HG03196 (cell line): ENCODE data around the gene PPP6R1.
"Not testable (repeated sequence)": the region's sequence is repeated elsewhere in the genome, so short reads cannot be mapped to it uniquely, and the experiment has no call there.

ENCODE experiments used
- ATAC-seq: cut with Tn5 transposase; IDR thresholded peaks from one replicate; pipeline ENCODE4 v1.9.1; 2021; ENCODE audit not compliant: unreplicated experiment

Gene PPP6R1

DNA sequence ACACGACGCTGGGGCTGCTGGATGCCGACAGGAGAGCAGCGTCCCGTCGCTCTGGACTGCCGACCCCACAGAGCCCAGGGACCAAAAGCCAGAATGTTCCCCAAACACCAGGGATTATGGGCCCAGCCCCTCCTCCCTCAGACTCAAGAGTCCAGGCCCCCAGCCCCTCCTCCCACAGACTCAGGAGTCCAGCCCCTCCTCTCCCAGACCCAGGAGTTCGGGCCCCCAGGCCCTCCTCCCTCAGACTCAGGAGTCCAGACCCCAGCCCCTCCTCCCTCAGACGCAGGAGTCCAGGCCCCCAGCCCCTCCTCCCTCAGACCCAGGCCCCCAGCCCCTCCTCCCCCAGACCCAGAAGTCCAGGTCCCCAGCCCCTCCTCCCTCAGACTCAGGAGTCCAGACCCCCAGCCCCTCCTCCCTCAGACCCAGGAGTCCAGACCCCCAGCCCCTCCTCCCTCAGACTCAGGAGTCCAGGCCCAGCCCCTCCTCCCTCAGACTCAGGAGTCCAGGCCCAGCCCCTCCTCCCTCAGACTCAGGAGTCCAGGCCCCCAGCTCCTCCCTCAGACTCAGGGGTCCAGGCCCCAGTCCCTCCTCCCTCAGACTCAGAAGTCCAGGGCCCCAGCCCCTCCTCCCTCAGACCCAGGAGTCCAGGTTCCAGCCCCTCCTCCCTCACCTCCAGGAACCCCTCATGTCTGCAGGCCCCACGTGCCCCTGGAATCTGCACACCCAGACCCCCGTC, 34.0 kb downstream of the PPP6R1 start:
- not testable (repeated sequence) for ATAC-seq

DNA sequence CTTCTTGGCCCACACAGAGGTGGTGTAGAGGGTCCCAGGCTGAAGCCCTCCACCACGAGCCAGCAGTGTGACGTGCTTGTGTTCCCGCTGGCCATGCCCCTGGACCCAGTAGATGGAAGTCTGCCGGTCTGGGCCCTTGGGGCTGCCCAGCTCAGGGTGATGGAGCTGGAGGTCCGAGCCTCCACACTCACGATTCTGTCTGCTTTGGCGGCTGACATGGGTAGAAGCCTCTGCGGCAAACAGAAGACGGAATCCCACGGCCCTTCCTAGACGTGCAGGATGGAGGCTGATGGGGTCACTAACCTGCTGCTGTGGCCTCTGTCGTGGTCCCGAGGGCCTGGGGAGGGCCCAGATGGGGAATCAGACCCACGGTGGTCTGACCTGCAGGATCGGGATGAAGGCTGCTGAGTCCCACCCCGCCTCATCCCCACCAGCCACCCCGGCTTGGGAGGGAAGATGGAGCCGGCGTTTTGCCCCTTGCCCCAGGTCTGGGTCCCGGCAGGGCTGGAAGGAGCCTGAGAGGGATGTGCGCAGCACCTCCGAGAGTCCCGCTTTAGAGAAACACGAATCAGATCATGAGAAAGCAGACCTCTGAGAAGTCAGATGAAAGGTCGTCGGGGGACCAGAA, 34.7 kb downstream of the PPP6R1 start:
- no peak for ATAC-seq

DNA sequence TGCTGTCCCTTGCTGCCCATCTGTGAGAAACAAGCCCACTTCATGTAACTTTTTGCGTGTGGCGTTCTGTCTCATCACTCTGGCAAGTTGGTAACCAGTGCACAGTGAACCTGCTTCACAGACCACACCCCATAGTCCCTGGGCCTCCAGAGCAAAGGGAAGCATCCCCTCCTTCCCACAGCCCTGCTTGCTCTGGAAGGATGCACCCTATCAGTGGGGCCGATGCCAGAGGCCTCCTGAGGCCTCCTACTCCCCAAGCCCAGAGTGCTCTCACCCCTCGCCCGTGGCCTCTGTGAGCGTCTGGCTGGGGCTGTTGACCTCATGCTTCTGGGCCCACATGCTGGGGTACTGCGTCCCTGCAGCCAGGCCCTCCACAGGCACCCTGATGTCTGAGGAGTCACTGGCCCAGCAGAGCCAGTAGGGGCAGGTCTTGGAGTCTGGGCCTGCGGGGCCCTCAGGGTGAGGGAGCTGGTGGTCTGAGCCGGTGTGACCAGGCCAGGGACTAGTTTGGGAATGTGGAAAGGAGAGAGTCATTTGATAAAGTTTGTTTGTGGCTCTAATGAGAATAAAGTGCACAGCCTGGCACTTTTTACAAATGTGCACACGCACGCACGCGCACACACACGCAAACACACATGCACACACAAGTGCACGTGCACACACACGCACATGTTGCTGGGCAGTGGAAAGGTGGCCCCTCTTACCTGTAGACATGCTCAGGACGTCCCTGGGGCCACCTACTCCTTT, 35.4 kb downstream of the PPP6R1 start:
- no peak for ATAC-seq

DNA sequence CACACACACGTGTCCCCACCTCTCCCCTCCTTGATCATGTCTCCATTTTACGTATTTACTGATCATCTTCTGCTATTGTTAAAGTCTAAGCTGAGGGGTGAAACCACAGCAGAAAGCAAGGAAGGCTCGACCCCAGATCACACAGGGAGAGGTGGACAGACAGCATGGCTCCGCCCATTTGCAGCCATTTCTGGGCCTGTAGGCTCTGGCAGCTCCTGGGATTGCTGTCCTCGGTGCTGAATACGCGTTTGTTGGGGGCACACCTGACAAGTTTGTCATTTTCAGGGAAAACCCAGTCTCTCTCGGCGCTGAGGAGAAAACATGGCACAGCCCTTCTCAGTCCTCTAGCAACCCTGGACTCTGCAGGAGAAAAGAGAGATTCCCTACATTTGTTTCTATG, 38.3 kb downstream of the PPP6R1 start:
- no peak for ATAC-seq

DNA sequence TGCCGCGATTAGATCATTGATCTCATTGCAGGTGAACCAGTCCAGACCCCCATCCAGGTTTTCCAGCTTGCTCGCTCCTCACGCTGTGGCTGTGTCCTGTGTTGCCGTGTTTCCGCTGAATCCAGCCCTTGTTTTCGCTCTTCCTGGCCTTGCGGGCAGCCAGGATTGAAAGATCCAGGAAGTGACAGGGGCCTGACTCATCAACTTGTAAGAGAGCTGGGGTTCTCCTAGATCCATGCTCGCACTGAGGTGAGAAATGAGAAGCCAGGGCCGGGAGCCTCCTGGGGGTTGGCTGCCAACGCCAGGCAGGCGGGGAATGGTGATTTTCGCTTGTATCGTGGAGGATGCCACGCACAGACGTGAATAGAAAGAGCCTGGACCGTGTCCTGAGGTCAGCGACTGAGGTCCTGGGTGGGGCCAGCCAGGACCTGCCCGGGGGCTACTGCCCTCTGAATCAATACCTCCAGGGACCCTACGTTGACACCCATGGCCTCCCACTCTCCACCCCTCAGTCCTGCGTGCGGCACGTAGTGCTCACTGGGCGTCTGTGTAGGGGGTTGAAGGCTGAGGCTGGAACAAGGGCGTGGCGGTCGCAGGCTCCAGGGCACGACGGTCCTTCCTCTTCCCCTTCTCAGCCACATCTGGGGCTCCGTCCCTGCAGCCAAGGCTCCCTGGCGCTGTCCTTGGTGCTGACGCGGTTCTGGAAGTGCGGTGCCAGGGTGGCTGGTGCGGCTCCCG, 42.2 kb downstream of the PPP6R1 start:
- ATAC-seq = no peak

DNA sequence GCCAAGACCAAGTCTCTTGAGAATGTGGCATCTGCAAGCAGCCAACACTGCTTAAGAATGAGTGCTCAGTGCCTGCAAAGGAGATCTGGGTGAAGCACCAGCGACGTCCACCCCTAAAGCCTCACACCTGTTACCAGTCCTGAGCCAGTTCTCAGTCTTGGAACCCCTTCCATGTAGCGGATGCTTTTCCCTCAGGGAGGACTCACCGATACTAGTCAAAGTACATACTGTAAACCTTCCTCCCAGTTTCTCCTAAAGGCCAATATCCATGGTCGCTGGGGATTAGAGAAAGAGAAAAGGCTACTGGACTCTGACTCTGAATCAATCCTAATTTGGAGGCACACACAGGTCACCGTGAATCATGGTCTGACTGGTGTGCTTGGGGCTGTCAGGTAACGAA, 45.3 kb downstream of the PPP6R1 start:
- ATAC-seq = no peak

DNA sequence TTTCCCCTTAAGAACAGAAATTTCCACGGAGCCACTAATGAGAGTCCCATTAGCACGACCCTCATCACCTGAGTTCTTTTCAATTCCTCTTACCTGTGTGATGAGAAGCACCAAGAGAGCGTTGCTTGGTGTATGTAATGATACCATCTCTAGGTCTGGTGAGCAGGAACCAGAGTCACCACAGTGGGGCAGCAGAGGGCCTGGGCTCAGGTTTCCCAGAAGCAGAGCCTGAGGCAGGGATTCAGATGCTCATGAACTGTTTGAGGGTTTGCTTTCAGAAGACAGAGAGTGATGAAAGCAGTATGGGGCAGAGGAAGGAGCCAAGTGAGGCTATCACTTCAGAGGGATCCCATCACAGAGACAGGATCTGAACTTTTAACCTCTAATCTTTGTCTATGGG, 46.4 kb downstream of the PPP6R1 start:
- ATAC-seq = no peak

DNA sequence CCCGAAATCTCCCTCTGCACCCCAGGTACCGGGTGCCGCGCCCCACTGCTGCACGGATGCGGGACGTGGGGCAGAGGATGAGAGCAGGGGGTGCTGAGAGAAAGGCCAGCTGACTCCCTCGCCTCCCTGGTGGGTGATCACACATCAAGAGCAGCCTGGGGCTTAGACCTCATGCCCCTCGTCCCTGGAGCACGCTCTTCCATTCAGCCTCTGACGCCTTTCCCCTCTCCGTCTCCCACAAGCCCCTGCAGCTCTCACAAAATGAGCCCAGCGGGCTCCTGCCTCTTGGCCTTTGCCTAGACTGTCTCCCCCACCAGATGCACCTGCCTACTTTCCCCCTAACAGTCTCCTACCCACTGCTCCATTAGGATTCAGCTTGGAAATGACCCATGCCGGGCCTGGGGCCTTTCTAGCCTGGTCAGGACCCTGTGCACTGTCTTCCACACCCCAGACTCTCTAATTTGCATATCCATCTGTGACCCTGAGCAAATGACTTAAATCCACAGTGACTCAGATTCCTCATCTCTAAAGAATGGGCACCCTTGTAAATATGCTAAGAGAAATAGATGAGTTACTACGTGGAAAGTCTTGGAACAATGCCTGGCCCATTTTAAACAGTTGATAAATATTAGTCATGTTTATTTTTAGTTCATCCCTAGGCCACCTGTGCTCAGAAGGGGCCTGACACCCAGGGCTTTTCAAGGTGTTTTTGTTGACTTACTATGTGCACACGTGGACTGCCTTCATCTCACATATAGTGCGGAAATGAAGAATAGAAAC, 48.9 kb downstream of the PPP6R1 start:
- ATAC-seq = no peak

DNA sequence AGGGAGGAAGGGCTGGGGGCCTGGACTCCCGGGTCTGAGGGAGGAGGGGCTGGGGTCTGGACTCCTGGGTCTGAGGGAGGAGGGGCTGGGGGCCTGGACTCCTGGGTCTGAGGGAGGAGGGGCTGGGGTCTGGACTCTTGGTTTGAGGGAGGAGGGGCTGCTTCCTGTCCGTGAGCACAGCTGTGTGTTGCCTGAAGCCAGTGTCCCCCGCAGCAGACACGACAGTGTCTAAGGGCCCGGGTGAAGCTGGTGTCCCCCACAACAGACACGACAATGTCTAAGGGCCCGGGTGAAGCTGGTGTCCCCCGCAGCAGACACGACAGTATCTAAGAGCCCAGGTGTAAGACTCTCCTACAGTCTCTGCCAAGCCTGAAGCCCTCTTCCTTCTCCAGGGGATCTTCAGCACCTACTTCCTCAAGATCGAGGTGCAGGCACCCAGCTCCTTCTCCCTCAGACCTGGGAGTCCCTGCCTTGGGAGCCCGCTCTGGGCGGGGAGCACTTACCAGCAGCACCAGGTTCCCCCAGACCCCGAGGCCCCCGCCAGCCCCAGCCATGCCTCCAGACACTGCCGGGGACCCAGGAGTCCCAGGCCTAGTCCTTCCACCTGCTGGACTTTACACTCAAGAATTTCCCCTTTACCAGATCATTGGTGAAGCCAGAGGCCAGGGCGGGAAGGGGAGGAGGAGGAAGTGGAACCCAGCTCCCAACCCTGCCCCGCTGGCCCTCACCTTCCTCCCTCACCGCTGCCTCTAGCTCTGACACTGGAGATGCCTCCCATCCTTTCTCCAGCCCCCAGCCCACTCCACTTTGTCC, 49.7 kb downstream of the PPP6R1 start, which contains the start of gene PTPRH:
TSS of gene PTPRH (minus strand) at position 622 of the 813 bp plus-strand sequence. CDS start at position 554, 68 bp downstream.
- no peak for ATAC-seq

DNA sequence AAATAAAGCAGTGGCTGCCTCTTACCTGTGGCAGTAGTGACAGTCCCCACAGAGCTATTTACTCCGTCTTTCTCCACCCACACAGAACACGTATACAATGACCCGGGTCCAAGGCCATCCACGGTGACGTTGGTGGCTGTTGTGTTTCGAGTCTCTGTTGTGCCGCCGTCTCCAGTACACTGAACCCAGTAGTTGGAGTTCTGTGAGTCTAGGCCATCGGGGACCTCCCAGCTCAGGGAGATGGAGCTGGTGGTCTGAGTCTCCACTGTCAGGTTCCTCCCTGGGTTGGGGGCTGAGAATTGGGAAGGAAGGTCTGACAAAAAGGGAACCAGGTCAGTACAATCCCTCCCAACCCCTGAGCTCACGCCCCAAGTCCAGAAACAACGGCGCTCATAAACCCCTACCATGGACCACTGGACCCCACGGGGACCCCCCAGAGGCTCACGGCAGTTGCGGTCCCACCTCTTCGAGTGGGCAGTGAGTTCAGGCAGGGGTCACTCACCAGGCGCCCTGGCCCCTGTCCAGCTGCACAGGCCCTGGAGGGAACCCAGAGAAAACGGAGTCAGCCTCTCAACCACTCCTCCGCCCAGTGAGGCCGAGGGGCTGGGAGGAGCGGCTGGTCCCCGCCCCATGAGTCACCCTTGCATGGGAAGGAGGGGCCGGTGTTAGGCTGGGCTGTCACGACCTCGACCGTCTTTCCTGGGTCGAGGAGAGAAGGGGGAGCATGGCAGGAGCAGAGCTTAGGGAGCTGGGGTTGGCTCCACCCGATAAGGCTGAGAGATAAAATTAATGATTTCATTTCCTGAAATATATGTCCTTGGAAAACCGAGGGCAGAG, 51.9 kb downstream of the PPP6R1 start:
- ATAC-seq = no peak

DNA sequence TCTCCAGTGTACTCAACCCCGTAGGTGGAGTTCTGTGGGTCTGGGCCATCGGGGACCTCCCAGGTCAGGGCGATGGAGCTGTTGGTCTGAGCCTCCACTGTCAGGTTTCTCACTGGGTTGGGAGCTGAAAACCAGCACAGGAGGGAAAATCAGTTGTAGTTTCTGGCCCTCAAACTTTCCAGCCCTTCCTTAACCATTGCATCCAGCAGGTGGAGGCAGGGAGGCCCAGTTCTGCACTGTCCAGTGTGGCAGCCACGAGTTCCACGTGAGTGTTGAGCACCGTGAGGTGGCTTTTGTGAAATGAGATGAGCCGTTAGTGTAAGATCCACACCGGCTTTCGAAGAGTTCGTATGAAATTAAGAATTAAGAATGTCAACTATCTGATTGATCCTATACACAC, 56.6 kb downstream of the PPP6R1 start:
- ATAC-seq = not testable (repeated sequence)

DNA sequence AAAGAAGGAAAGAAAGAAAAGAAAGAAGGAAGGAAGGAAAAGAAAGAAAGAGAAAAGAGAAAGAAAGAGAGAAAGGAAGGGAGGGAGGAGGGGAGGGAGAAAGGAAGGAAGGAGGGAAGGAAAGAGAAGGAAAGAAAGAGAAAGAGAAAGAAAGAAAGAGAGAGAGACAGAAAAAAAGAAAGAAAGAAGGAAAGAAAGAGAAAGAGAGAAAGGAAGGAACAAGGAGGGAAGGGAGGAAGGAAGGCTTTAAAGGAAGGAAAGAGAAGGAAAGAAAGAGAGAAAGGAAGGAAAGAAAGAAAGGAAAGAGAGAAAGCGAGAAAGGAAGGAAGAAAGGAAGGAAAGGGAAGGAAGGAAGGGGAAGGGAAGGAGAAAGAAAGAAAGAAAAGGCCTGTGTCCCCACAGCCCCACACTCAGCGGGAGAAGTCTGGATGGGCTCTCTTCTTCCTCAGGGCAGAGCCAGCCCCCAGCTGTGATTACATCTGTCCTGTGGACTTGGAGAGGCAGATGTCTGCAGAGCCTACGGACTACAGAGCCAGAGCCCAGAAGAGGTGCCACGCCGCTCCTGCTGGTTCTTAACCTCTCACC, 59.1 kb downstream of the PPP6R1 start:
- no peak for ATAC-seq

DNA sequence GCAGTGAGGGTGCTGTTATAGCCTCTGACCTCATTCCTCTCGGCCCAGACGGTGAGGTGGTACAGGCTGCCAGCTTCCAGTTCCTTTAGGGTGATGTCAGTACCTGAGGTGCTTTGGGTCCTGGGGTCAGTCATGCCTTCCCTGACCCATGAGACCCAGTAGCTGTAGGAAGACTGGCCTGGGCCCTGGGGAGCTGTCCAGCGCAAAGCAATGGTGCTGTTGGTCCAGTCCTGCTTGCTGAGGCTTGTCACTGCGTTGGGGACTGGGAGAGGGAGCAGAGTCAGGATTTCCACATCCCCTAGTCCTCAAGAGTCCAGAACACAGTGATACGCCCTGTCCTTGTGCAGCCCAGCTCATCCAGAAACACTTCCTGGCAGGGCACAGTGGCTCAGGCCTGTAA, 60.2 kb downstream of the PPP6R1 start:
- ATAC-seq = no peak

DNA sequence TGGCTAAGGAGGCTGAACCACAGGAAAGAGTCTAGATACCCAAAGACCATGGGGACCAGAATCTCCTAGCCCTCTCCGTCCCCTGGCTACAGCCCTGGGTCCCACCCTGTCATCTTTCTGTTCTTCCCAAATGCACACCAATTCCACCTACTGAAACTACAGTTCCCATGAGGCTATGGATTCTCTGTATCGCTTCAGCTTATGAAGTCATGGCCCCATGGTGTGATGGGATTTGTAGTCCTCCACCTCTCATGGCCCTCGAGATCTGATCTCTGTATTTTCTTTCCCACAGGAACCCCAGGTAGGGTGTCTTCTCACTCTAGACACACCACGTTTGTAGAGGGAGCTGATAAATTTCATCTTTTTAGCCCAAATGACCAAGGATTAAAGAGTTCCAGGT, 61.3 kb downstream of the PPP6R1 start:
- ATAC-seq = no peak

DNA sequence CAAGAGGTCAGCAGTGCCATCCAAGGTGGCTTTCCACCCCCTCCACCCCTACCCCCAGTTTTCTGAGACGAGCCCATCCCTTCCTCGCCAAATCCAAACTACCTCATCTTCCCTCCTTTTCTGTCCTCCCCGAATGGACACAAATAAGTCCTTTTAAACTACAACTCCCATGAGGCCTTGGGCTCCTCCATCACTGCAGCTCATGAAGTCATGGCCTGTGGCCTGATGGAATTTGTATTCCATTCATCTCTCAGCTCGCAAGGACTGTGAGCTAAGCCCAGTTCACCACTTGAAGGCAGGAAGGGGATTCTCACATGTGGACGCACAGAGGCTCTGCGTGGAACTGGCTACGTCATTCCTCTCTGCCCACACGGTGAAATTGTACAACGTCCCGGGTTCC, 62.0 kb downstream of the PPP6R1 start:
- no peak for ATAC-seq

DNA sequence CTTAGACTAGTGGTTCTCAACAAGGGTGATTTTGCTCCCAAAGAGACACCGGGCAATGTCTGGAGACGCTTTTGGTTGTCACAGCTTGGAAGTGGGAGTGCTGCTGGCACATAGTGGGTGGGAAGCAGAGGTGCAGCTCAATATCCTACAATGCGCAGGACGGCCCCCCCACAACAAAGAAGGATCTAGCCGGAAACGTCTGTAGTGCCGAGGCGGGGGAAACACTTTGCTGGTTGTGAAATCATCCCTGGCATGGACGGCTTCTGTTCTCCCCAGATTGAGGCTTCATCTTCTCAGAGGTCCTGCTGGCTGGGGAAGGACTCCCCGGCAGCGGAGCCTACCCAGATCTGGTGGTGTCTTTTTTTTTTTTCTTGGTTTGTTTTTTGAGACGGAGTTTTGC, 65.3 kb downstream of the PPP6R1 start:
- no peak for ATAC-seq

DNA sequence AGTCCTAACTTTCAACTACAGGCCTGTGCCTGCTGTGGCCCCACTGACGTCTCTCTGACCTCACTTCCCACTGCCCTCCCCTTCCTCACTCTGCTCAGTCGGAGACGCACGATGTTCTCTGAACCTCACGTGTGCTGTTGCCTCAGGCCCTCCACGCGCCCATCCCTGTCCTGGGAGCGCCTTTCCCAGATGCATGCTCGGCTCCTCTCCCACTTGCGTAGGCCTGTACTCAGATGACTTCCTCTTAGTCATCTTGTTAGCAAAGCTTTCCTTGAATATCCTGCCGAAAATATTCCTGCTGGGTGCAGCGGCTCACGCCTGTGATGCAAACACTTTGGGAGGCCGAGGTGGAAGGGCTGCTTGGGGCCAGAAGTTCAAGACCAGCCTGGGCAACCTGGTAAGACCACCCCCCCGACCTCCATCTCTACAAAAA, 69.4 kb downstream of the PPP6R1 start:
- no peak for ATAC-seq

DNA sequence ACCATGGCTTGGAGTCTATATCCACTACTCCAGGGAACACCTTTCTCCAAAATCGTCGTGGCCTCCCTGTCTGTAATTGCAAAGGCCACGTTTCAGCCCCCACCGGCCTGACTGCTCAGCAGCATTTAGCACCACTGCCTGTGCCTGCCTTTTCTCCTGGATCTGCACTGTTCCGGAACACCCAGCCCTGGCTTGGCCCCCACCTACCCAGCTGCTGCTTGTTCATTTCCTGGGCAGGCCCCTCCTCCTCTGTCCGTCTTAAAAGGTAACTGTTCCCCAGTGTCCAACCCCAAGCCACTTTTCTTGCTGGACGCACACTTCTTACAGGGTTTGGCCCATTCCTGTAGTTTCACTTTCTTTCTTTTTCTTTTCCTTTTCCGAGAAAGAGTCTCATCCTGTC, 70.2 kb downstream of the PPP6R1 start:
- ATAC-seq = no peak
